ENCODE data around the gene DCLK1. TPM values are rescaled to one million over a fixed set of nuclear protein-coding genes. Genes with fewer than 3 reads are reported as not detected.

DCLK1 gene
- total RNA-seq, 5 donors from 2014 or later (not counting 1 experiment from before 2014, with no cell fraction given): 0.03 to 0.09 TPM; not detected in 3

- ATAC-seq (replicated peaks in 1 of 4): no peak
- no peak overlapping the region for H3K4me3 Mint-ChIP-seq
Measured at GRCh38 chr13:35787937-35788336, 343.2 kb downstream of the DCLK1 start.

GRCh38 chr13:35785576-35786303 is 345.4 kb downstream of the DCLK1 start:
- ChIA-PET POLR2A (no interaction called here), CTCF (no interaction called here)
- Mint-ChIP-seq H3K4me1 (no peaks in the 10 kb centered on the region), H3K27ac (no peak overlapping the region), H3K36me3 (no peaks in the 10 kb centered on the region), H3K4me3 (no peak overlapping the region), H3K9me3 (peaks cover 0 to 5% (median 0%) of the 10 kb centered on the region in 3 donors), H3K27me3 (peaks cover 1 to 8% of the 10 kb centered on the region in 2 donors)
- ATAC-seq (replicated peaks in 1 of 4): no peak
- no peak overlapping the region for H3K27ac ChIP-seq (ENCODE audit: low read length)
- DNase-seq: no peak
- no peaks in the 10 kb centered on the region for H3K36me3 ChIP-seq (ENCODE audit: control insufficient read depth in 2 of 2, extremely low read depth in 1 of 2, insufficient read depth in 1 of 2, low read length in 1 of 2)
- WGBS (ENCODE audit: insufficient coverage): 79% methylated on average over 6 of the region's 12 CpGs
- no peaks in the 10 kb centered on the region for H3K27me3 ChIP-seq (replicated peaks in 1 of 2; ENCODE audit: control insufficient read depth in 2 of 2, extremely low read depth in 1 of 2, insufficient read depth in 2 of 2, low read length in 1 of 2)
- H3K4me3 ChIP-seq (ENCODE audit: control insufficient read depth in 1 of 2, extremely low read depth in 1 of 2, low read length in 1 of 2): no peak overlapping the region
- H3K9me3 ChIP-seq: no peaks in the 10 kb centered on the region
- H3K4me1 ChIP-seq (ENCODE audit: control insufficient read depth in 1 of 2, extremely low read depth in 1 of 2, insufficient read depth in 2 of 2, low read length in 2 of 2): no peaks in the 10 kb centered on the region

More at GRCh38 chr13:35787937-35788336, 343.2 kb downstream of the DCLK1 start:
- Histone ChIP-seq H3K27ac (ENCODE audit: low read length) (no peak overlapping the region), H3K36me3 (ENCODE audit: control insufficient read depth in 2 of 2, extremely low read depth in 1 of 2, insufficient read depth in 1 of 2, low read length in 1 of 2) (no peaks in the 10 kb centered on the region), H3K4me3 (ENCODE audit: control insufficient read depth in 1 of 2, extremely low read depth in 1 of 2, low read length in 1 of 2) (no peak overlapping the region), H3K4me1 (ENCODE audit: control insufficient read depth in 1 of 2, extremely low read depth in 1 of 2, insufficient read depth in 2 of 2, low read length in 2 of 2) (no peaks in the 10 kb centered on the region), H3K27me3 (replicated peaks in 1 of 2; ENCODE audit: control insufficient read depth in 2 of 2, extremely low read depth in 1 of 2, insufficient read depth in 2 of 2, low read length in 1 of 2) (no peaks in the 10 kb centered on the region), H3K9me3 (no peaks in the 10 kb centered on the region)
- DNase-seq: no peak
- CTCF ChIA-PET: no interaction called here
- Mint-ChIP-seq H3K9me3 (peaks cover 0 to 5% (median 0%) of the 10 kb centered on the region in 3 donors), H3K27ac (no peak overlapping the region), H3K4me1 (no peaks in the 10 kb centered on the region), H3K36me3 (no peaks in the 10 kb centered on the region), H3K27me3 (peaks cover 1 to 8% of the 10 kb centered on the region in 2 donors)
- POLR2A ChIA-PET: interaction anchor here in 1 of 2 donors (0.6 kb wide), 1 partner anchor 1372 kb away, joined by 8 read pairs; no protein-coding TSS in a partner anchor
- WGBS (ENCODE audit: insufficient coverage): no CpG with 5 or more reads among the region's 3 CpGs

- no peaks in the 10 kb centered on the region for H3K27me3 ChIP-seq (replicated peaks in 1 of 2; ENCODE audit: control insufficient read depth in 2 of 2, extremely low read depth in 1 of 2, insufficient read depth in 2 of 2, low read length in 1 of 2)
- WGBS (ENCODE audit: insufficient coverage): 85% methylated on average over 8 of the region's 10 CpGs
- H3K4me3 Mint-ChIP-seq: no peak overlapping the region
- ATAC-seq (replicated peaks in 1 of 4) (no peak), DNase-seq (no peak)
- H3K4me3 ChIP-seq (ENCODE audit: control insufficient read depth in 1 of 2, extremely low read depth in 1 of 2, low read length in 1 of 2): no peak overlapping the region
- no peaks in the 10 kb centered on the region for H3K36me3 ChIP-seq (ENCODE audit: control insufficient read depth in 2 of 2, extremely low read depth in 1 of 2, insufficient read depth in 1 of 2, low read length in 1 of 2)
- CTCF ChIA-PET: no interaction called here
- POLR2A ChIA-PET: no interaction called here
- H3K9me3 ChIP-seq: no peaks in the 10 kb centered on the region
- peaks cover 0 to 5% (median under 1%) of the 10 kb centered on the region in 3 donors for H3K9me3 Mint-ChIP-seq
- no peaks in the 10 kb centered on the region for H3K36me3 Mint-ChIP-seq
- no peaks in the 10 kb centered on the region for H3K4me1 ChIP-seq (ENCODE audit: control insufficient read depth in 1 of 2, extremely low read depth in 1 of 2, insufficient read depth in 2 of 2, low read length in 2 of 2)
- peaks cover 1 to 8% of the 10 kb centered on the region in 2 donors for H3K27me3 Mint-ChIP-seq
- no peak overlapping the region for H3K27ac ChIP-seq (ENCODE audit: low read length)
- H3K27ac Mint-ChIP-seq: no peak overlapping the region
- H3K4me1 Mint-ChIP-seq: no peaks in the 10 kb centered on the region
Measured at GRCh38 chr13:35784286-35784951, 346.8 kb downstream of the DCLK1 start.

GRCh38 chr13:35782793-35783192 is 348.4 kb downstream of the DCLK1 start:
- DNase-seq (no peak), ATAC-seq (replicated peaks in 1 of 4) (no peak)
- Histone ChIP-seq H3K27me3 (replicated peaks in 1 of 2; ENCODE audit: control insufficient read depth in 2 of 2, extremely low read depth in 1 of 2, insufficient read depth in 2 of 2, low read length in 1 of 2) (no peaks in the 10 kb centered on the region), H3K27ac (ENCODE audit: low read length) (no peak overlapping the region), H3K4me3 (ENCODE audit: control insufficient read depth in 1 of 2, extremely low read depth in 1 of 2, low read length in 1 of 2) (no peak overlapping the region), H3K36me3 (ENCODE audit: control insufficient read depth in 2 of 2, extremely low read depth in 1 of 2, insufficient read depth in 1 of 2, low read length in 1 of 2) (no peaks in the 10 kb centered on the region), H3K9me3 (no peaks in the 10 kb centered on the region), H3K4me1 (ENCODE audit: control insufficient read depth in 1 of 2, extremely low read depth in 1 of 2, insufficient read depth in 2 of 2, low read length in 2 of 2) (no peaks in the 10 kb centered on the region)
- H3K27me3 Mint-ChIP-seq: peaks cover 1 to 12% of the 10 kb centered on the region in 2 donors
- CTCF ChIA-PET: no interaction called here
- POLR2A ChIA-PET: no interaction called here
- no peak overlapping the region for H3K4me3 Mint-ChIP-seq
- no peaks in the 10 kb centered on the region for H3K36me3 Mint-ChIP-seq
- WGBS (ENCODE audit: insufficient coverage): no CpG with 5 or more reads among the region's 2 CpGs
- H3K27ac Mint-ChIP-seq: no peak overlapping the region
- H3K4me1 Mint-ChIP-seq: no peaks in the 10 kb centered on the region
- peaks cover 0 to 8% (median 3%) of the 10 kb centered on the region in 3 donors for H3K9me3 Mint-ChIP-seq

GRCh38 chr13:35781036-35782000 is 349.9 kb downstream of the DCLK1 start:
- Histone ChIP-seq H3K27me3 (replicated peaks in 1 of 2; ENCODE audit: control insufficient read depth in 2 of 2, extremely low read depth in 1 of 2, insufficient read depth in 2 of 2, low read length in 1 of 2) (no peaks in the 10 kb centered on the region), H3K9me3 (no peaks in the 10 kb centered on the region), H3K4me1 (ENCODE audit: control insufficient read depth in 1 of 2, extremely low read depth in 1 of 2, insufficient read depth in 2 of 2, low read length in 2 of 2) (no peaks in the 10 kb centered on the region), H3K36me3 (ENCODE audit: control insufficient read depth in 2 of 2, extremely low read depth in 1 of 2, insufficient read depth in 1 of 2, low read length in 1 of 2) (no peaks in the 10 kb centered on the region), H3K27ac (ENCODE audit: low read length) (no peak overlapping the region), H3K4me3 (ENCODE audit: control insufficient read depth in 1 of 2, extremely low read depth in 1 of 2, low read length in 1 of 2) (no peak overlapping the region)
- Mint-ChIP-seq H3K27me3 (peaks cover 0 to 12% of the 10 kb centered on the region in 2 donors), H3K36me3 (no peaks in the 10 kb centered on the region), H3K4me1 (no peaks in the 10 kb centered on the region), H3K27ac (no peak overlapping the region), H3K9me3 (peaks cover 0 to 8% (median 3%) of the 10 kb centered on the region in 3 donors), H3K4me3 (no peak overlapping the region)
- no peak for DNase-seq
- no CpG with 5 or more reads among the region's 7 CpGs for WGBS (ENCODE audit: insufficient coverage)
- CTCF ChIA-PET: no interaction called here
- POLR2A ChIA-PET: no interaction called here
- ATAC-seq (replicated peaks in 1 of 4): no peak

- DNase-seq (no peak), ATAC-seq (replicated peaks in 1 of 4) (no peak)
- Histone ChIP-seq H3K27ac (ENCODE audit: low read length) (no peak overlapping the region), H3K9me3 (no peaks in the 10 kb centered on the region), H3K27me3 (replicated peaks in 1 of 2; ENCODE audit: control insufficient read depth in 2 of 2, extremely low read depth in 1 of 2, insufficient read depth in 2 of 2, low read length in 1 of 2) (no peaks in the 10 kb centered on the region), H3K36me3 (ENCODE audit: control insufficient read depth in 2 of 2, extremely low read depth in 1 of 2, insufficient read depth in 1 of 2, low read length in 1 of 2) (no peaks in the 10 kb centered on the region), H3K4me1 (ENCODE audit: control insufficient read depth in 1 of 2, extremely low read depth in 1 of 2, insufficient read depth in 2 of 2, low read length in 2 of 2) (no peaks in the 10 kb centered on the region), H3K4me3 (ENCODE audit: control insufficient read depth in 1 of 2, extremely low read depth in 1 of 2, low read length in 1 of 2) (no peak overlapping the region)
- WGBS (ENCODE audit: insufficient coverage): 75% methylated on average over 2 of the region's 4 CpGs
- H3K27me3 Mint-ChIP-seq: peaks cover 0 to 12% of the 10 kb centered on the region in 2 donors
- no peaks in the 10 kb centered on the region for H3K36me3 Mint-ChIP-seq
- H3K27ac Mint-ChIP-seq: no peak overlapping the region
- CTCF ChIA-PET: no interaction called here
- H3K9me3 Mint-ChIP-seq: peaks cover 0 to 8% (median 3%) of the 10 kb centered on the region in 3 donors
- H3K4me3 Mint-ChIP-seq: no peak overlapping the region
- no peaks in the 10 kb centered on the region for H3K4me1 Mint-ChIP-seq
- POLR2A ChIA-PET: no interaction called here
Measured at GRCh38 chr13:35780613-35781012, 350.6 kb downstream of the DCLK1 start.
